ENCODE data around the gene CNTN4. TPM values are rescaled to one million over a fixed set of nuclear protein-coding genes. Genes with fewer than 3 reads are reported as not detected.

CNTN4 gene
- total and polyA plus RNA-seq, 2 experiments from 2014 or later, result 0.91 to 4.0 TPM

GRCh38 chr3:2246873-2247648, 148.4 kb downstream of the CNTN4 start:
- no peak overlapping the region for H2AFZ ChIP-seq
- H3K79me2 ChIP-seq (replicated peaks; ENCODE audit: insufficient read depth), result no peaks in the 10 kb centered on the region
- no peak overlapping the region for H3K27ac ChIP-seq (ENCODE audit: low read depth)
- no peaks in the 10 kb centered on the region for H3K4me1 ChIP-seq (ENCODE audit: insufficient read depth)
- TF ChIP-seq ZNF462 (CRISPR knock-in tag; IDR thresholded peaks at IDR 0.05) (no peak), CTCF (conservative IDR thresholded peaks at IDR 0.05; ENCODE audit: low read depth in 2 of 2) (no peak), JUNB (IDR thresholded peaks at IDR 0.05; ENCODE audit: unreplicated experiment) (no peak), REST (IDR thresholded peaks at IDR 0.05; ENCODE audit: unreplicated experiment) (no peak), POLR2AphosphoS5 (IDR thresholded peaks at IDR 0.05; ENCODE audit: low read depth) (no peak), ZNF114 (CRISPR knock-in tag; IDR thresholded peaks at IDR 0.05) (no peak), ETS1 (IDR thresholded peaks at IDR 0.05) (no peak), EZH2 (IDR thresholded peaks at IDR 0.05; ENCODE audit: low read depth, unreplicated experiment) (no peak), NANOG (IDR thresholded peaks at IDR 0.05; ENCODE audit: borderline replicate concordance) (no peak), STAT1 (IDR thresholded peaks at IDR 0.05; ENCODE audit: unreplicated experiment) (no peak), CREB1 (CRISPR knock-in tag; IDR thresholded peaks at IDR 0.05; ENCODE audit: low read depth) (no peak), EZH2phosphoT487 (IDR thresholded peaks at IDR 0.05; ENCODE audit: unreplicated experiment) (no peak), ZNF331 (CRISPR knock-in tag; IDR thresholded peaks at IDR 0.05; ENCODE audit: low read depth) (no peak)
- H3K27me3 ChIP-seq (ENCODE audit: insufficient read depth), result no peaks in the 10 kb centered on the region
- Mint-ChIP-seq H3K4me3 (no peak overlapping the region), H3K27ac (no peak overlapping the region), H3K36me3 (ENCODE audit: low read depth) (peaks cover 13% of the 10 kb centered on the region), H3K9me3 (peaks cover 89% of the 10 kb centered on the region), H3K4me1 (no peaks in the 10 kb centered on the region), H3K27me3 (ENCODE audit: insufficient read depth, low read depth, poor library complexity) (no peaks in the 10 kb centered on the region)
- H3K36me3 ChIP-seq (ENCODE audit: insufficient read depth), result no peaks in the 10 kb centered on the region
- H3K4me2 ChIP-seq, result no peak overlapping the region
- ATAC-seq, result no peak
- H3K9me2 ChIP-seq (ENCODE audit: insufficient read depth), result peaks cover 3% of the 10 kb centered on the region; the same call in 1 of the 2 replicates
- DNase-seq (ENCODE audit: low spot score), result no peak
- H4K20me1 ChIP-seq (replicated peaks; ENCODE audit: insufficient read depth), result no peaks in the 10 kb centered on the region
- no peak overlapping the region for H3K4me3 ChIP-seq
- H3F3A ChIP-seq (replicated peaks; ENCODE audit: low read depth), result no peaks in the 10 kb centered on the region

All from GM23338 (cell line).